Activated CD4-positive, alpha-beta T cell treated with anti-CD3 and anti-CD28 coated beads, Interleukin-2, amount 10 ng/mL, durations not matched to agents 7 days and 5 days (primary cell): Measurements from ENCODE around the gene PTK6. TPM values are rescaled to one million over a fixed set of nuclear protein-coding genes. Genes with fewer than 3 reads are reported as not detected.

ENCODE experiments used
- CTCF ChIA-PET: fragments of 350-600 bp; sonication (Branson Sonifier 250); formaldehyde crosslinking; loops from one replicate; lab custom pipeline; 2021; ENCODE audit warnings: antibody characterized with exemption; lab: Charles Lee
- POLR2A ChIA-PET: fragments of 350-600 bp; sonication (Branson Sonifier 250); formaldehyde crosslinking; loops from one replicate; lab custom pipeline; 2021; ENCODE audit warnings: antibody characterized with exemption; lab: Charles Lee
- DNase-seq: peaks from one replicate; pipeline ENCODE4 v3.0.0-alpha.2; 2020
- H3K27ac Mint-ChIP-seq: one replicate; pipeline ENCODE4 v1.8.0; 2021; ENCODE audit warnings: mild to moderate bottlenecking, moderate library complexity, mixed read lengths
- H3K27me3 Mint-ChIP-seq: one replicate; pipeline ENCODE4 v1.8.0; 2021; ENCODE audit warnings: mixed read lengths
- H3K36me3 Mint-ChIP-seq: one replicate; pipeline ENCODE4 v1.8.0; 2021; ENCODE audit warnings: low read depth, mixed read lengths
- H3K4me1 Mint-ChIP-seq: one replicate; pipeline ENCODE4 v1.8.0; 2021; ENCODE audit warnings: mixed read lengths
- H3K4me3 Mint-ChIP-seq: one replicate; pipeline ENCODE4 v1.8.0; 2021; ENCODE audit warnings: mild to moderate bottlenecking, moderate library complexity, mixed read lengths
- H3K9me3 Mint-ChIP-seq: one replicate; pipeline ENCODE4 v1.8.0; 2021; ENCODE audit warnings: mixed read lengths
- total RNA-seq, 2 experiments: library from RNA; stranded (reverse); gene quantifications; one replicate each; pipeline ENCODE4 v1.2.3, GENCODE V29; 2021

Gene PTK6
- total RNA-seq, 2 experiments from 2014 or later: 0.71 to 0.74 TPM

- Mint-ChIP-seq H3K27me3 (peaks cover 17% of the 10 kb centered on the region), H3K27ac (no peak overlapping the region), H3K9me3 (no peaks in the 10 kb centered on the region), H3K4me1 (peaks cover 2% of the 10 kb centered on the region), H3K4me3 (no peak overlapping the region), H3K36me3 (no peaks in the 10 kb centered on the region)
- POLR2A ChIA-PET: no interaction called here
- CTCF ChIA-PET: no interaction called here
- no peak for DNase-seq
Measured at GRCh38 chr20:63492982-63493381, 44.2 kb downstream of the PTK6 start.

- no peaks in the 10 kb centered on the region for H3K9me3 Mint-ChIP-seq
Measured at GRCh38 chr20:63492518-63492917, 44.7 kb downstream of the PTK6 start.

GRCh38 chr20:63491635-63492230 lies 45.4 kb downstream of the PTK6 start:
- Mint-ChIP-seq H3K36me3 (no peaks in the 10 kb centered on the region), H3K4me3 (no peak overlapping the region), H3K4me1 (peaks cover 2% of the 10 kb centered on the region), H3K9me3 (no peaks in the 10 kb centered on the region), H3K27me3 (peaks cover 14% of the 10 kb centered on the region), H3K27ac (no peak overlapping the region)
- no peak for DNase-seq
- CTCF ChIA-PET: no interaction called here
- POLR2A ChIA-PET: no interaction called here

More at GRCh38 chr20:63492518-63492917, 44.7 kb downstream of the PTK6 start:
- DNase-seq: no peak
- POLR2A ChIA-PET: no interaction called here
- CTCF ChIA-PET: no interaction called here
- no peak overlapping the region for H3K27ac Mint-ChIP-seq
- no peak overlapping the region for H3K4me3 Mint-ChIP-seq
- no peaks in the 10 kb centered on the region for H3K36me3 Mint-ChIP-seq
- peaks cover 16% of the 10 kb centered on the region for H3K27me3 Mint-ChIP-seq
- peaks cover 2% of the 10 kb centered on the region for H3K4me1 Mint-ChIP-seq

- Mint-ChIP-seq H3K27ac (no peak overlapping the region), H3K36me3 (no peaks in the 10 kb centered on the region), H3K27me3 (peaks cover 13% of the 10 kb centered on the region), H3K4me3 (no peak overlapping the region), H3K4me1 (no peaks in the 10 kb centered on the region), H3K9me3 (no peaks in the 10 kb centered on the region)
- ChIA-PET CTCF (no interaction called here), POLR2A (no interaction called here)
- DNase-seq: no peak
Measured at GRCh38 chr20:63491078-63491477, 46.1 kb downstream of the PTK6 start.

GRCh38 chr20:63490416-63490815 lies 46.8 kb downstream of the PTK6 start:
- POLR2A ChIA-PET: no interaction called here
- Mint-ChIP-seq H3K9me3 (no peaks in the 10 kb centered on the region), H3K36me3 (no peaks in the 10 kb centered on the region), H3K4me1 (no peaks in the 10 kb centered on the region), H3K27ac (no peak overlapping the region), H3K4me3 (no peak overlapping the region), H3K27me3 (peaks cover 12% of the 10 kb centered on the region)
- CTCF ChIA-PET: no interaction called here
- DNase-seq: no peak

GRCh38 chr20:63488315-63489251 lies 48.6 kb downstream of the PTK6 start:
- Mint-ChIP-seq H3K4me3 (no peak overlapping the region), H3K27ac (no peak overlapping the region), H3K9me3 (no peaks in the 10 kb centered on the region), H3K27me3 (peaks cover 15% of the 10 kb centered on the region), H3K36me3 (no peaks in the 10 kb centered on the region), H3K4me1 (no peaks in the 10 kb centered on the region)
- ChIA-PET CTCF (no interaction called here), POLR2A (no interaction called here)
- no peak for DNase-seq

GRCh38 chr20:63487781-63488241 lies 49.4 kb downstream of the PTK6 start:
- Mint-ChIP-seq H3K27ac (no peak overlapping the region), H3K4me1 (no peaks in the 10 kb centered on the region), H3K4me3 (no peak overlapping the region), H3K36me3 (no peaks in the 10 kb centered on the region), H3K9me3 (no peaks in the 10 kb centered on the region), H3K27me3 (peaks cover 17% of the 10 kb centered on the region)
- ChIA-PET POLR2A (no interaction called here), CTCF (interaction anchor here (1.5 kb wide), 1 partner anchor 9 kb away, joined by 3 read pairs; no protein-coding TSS in a partner anchor)
- no peak for DNase-seq

- H3K4me1 Mint-ChIP-seq: no peaks in the 10 kb centered on the region
- POLR2A ChIA-PET: no interaction called here
- H3K9me3 Mint-ChIP-seq: no peaks in the 10 kb centered on the region
- no peaks in the 10 kb centered on the region for H3K36me3 Mint-ChIP-seq
- H3K27me3 Mint-ChIP-seq: peaks cover 18% of the 10 kb centered on the region
- H3K27ac Mint-ChIP-seq: no peak overlapping the region
- DNase-seq: no peak
- CTCF ChIA-PET: interaction anchor here (1.5 kb wide), 1 partner anchor 9 kb away, joined by 3 read pairs; no protein-coding TSS in a partner anchor
- no peak overlapping the region for H3K4me3 Mint-ChIP-seq
Measured at GRCh38 chr20:63487116-63487764, 49.9 kb downstream of the PTK6 start.

GRCh38 chr20:63486300-63486855 lies 50.8 kb downstream of the PTK6 start:
- H3K36me3 Mint-ChIP-seq: no peaks in the 10 kb centered on the region
- POLR2A ChIA-PET: no interaction called here
- DNase-seq: no peak
- H3K4me1 Mint-ChIP-seq: no peaks in the 10 kb centered on the region
- H3K9me3 Mint-ChIP-seq: no peaks in the 10 kb centered on the region
- H3K27ac Mint-ChIP-seq: no peak overlapping the region
- CTCF ChIA-PET: interaction anchor here (1.5 kb wide), 1 partner anchor 10 kb away, joined by 3 read pairs; no protein-coding TSS in a partner anchor
- H3K4me3 Mint-ChIP-seq: no peak overlapping the region
- H3K27me3 Mint-ChIP-seq: peaks cover 17% of the 10 kb centered on the region

- Mint-ChIP-seq H3K4me3 (no peak overlapping the region), H3K36me3 (no peaks in the 10 kb centered on the region), H3K27ac (no peak overlapping the region), H3K27me3 (peaks cover 20% of the 10 kb centered on the region), H3K9me3 (no peaks in the 10 kb centered on the region), H3K4me1 (no peaks in the 10 kb centered on the region)
- DNase-seq: no peak
- CTCF ChIA-PET: no interaction called here
- POLR2A ChIA-PET: no interaction called here
Measured at GRCh38 chr20:63484651-63485403, 52.3 kb downstream of the PTK6 start.

- Mint-ChIP-seq H3K9me3 (no peaks in the 10 kb centered on the region), H3K36me3 (no peaks in the 10 kb centered on the region), H3K4me3 (no peak overlapping the region), H3K4me1 (no peaks in the 10 kb centered on the region), H3K27me3 (peaks cover 15% of the 10 kb centered on the region), H3K27ac (no peak overlapping the region)
- ChIA-PET CTCF (no interaction called here), POLR2A (no interaction called here)
- DNase-seq: no peak
Measured at GRCh38 chr20:63484236-63484635, 52.9 kb downstream of the PTK6 start.

- DNase-seq: no peak
- ChIA-PET CTCF (interaction anchor here (0.7 kb wide), 1 partner anchor 605 kb away, joined by 3 read pairs; no protein-coding TSS in a partner anchor), POLR2A (no interaction called here)
- no peaks in the 10 kb centered on the region for H3K36me3 Mint-ChIP-seq
- no peak overlapping the region for H3K4me3 Mint-ChIP-seq
- H3K27ac Mint-ChIP-seq: no peak overlapping the region
- H3K9me3 Mint-ChIP-seq: no peaks in the 10 kb centered on the region
- peaks cover 15% of the 10 kb centered on the region for H3K27me3 Mint-ChIP-seq
- no peaks in the 10 kb centered on the region for H3K4me1 Mint-ChIP-seq
Measured at GRCh38 chr20:63483834-63484233, 53.3 kb downstream of the PTK6 start.
